Measurements from ENCODE around the gene NPAS3.

Gene NPAS3

DNA sequence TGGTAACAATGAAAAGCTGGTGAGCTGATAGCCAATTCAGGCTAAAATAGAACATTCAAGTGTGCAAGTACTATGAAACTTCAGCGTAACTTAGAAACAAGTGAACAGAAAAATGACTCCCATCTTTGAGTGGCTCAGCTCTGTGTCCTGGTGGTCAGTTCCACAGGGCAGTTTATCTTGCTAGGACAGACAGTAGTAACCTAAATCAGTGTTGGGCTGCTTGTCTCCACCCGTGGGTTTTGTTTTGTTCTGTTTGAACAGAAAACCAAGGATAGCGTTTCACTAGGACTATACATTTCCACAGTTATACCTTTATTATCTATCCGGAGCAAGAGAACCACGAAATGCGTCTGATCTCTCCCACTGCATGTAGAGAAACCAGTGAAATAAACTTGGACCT, 544.4 kb downstream of the NPAS3 start:
- TF ChIP-seq CTCF (IDR thresholded peaks at IDR 0.05; ENCODE audit: insufficient read depth, low read length) (no peak), REST (IDR thresholded peaks at IDR 0.05; ENCODE audit: insufficient replicate concordance, low read depth) (no peak), POLR2AphosphoS5 (IDR thresholded peaks at IDR 0.05; ENCODE audit: low read depth) (no peak), SPI1 (IDR thresholded peaks at IDR 0.05; ENCODE audit: borderline replicate concordance, low read depth) (no peak), GABPA (IDR thresholded peaks at IDR 0.05; ENCODE audit: low read depth) (no peak)
- no peak for DNase-seq (ENCODE audit: low read depth in 1 of 2, low spot score in 1 of 2)
- H3K27me3 ChIP-seq (ENCODE audit: insufficient read depth, poor library complexity, severe bottlenecking): peaks cover 10% of the 10 kb centered on the region
- no peak overlapping the region for H3K4me3 ChIP-seq (replicated peaks; ENCODE audit: insufficient read depth, low read length)
- H3K27ac ChIP-seq (replicated peaks): no peak overlapping the region

DNA sequence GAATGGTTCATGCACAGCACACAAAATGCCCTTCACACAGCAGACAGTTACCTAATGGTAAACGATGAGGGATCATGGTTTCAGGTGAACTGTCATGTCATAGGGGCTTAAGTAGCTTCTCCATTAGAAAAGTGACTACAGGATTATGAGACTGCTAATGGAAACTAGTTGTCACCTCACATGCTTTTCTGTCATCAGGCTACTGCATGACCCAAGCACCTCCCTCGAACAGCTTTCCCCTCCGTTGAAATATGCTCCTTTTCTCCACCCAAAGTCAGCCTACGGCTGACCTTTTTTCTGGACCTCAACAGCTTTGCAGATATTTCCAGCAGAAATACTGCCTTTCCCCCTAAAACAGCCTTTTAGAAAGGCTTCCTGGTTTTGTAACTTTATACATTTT, 544.9 kb downstream of the NPAS3 start:
- Histone ChIP-seq H3K4me3 (replicated peaks; ENCODE audit: insufficient read depth, low read length) (no peak overlapping the region), H3K27ac (replicated peaks) (no peak overlapping the region), H3K27me3 (ENCODE audit: insufficient read depth, poor library complexity, severe bottlenecking) (peaks cover 10% of the 10 kb centered on the region)
- DNase-seq (ENCODE audit: low read depth in 1 of 2, low spot score in 1 of 2): no peak
- no peak for TF ChIP-seq SPI1 (IDR thresholded peaks at IDR 0.05; ENCODE audit: borderline replicate concordance, low read depth)
- no peak for TF ChIP-seq REST (IDR thresholded peaks at IDR 0.05; ENCODE audit: insufficient replicate concordance, low read depth)
- no peak for TF ChIP-seq POLR2AphosphoS5 (IDR thresholded peaks at IDR 0.05; ENCODE audit: low read depth)
- no peak for TF ChIP-seq CTCF (IDR thresholded peaks at IDR 0.05; ENCODE audit: insufficient read depth, low read length)
- TF ChIP-seq GABPA (IDR thresholded peaks at IDR 0.05; ENCODE audit: low read depth): no peak

DNA sequence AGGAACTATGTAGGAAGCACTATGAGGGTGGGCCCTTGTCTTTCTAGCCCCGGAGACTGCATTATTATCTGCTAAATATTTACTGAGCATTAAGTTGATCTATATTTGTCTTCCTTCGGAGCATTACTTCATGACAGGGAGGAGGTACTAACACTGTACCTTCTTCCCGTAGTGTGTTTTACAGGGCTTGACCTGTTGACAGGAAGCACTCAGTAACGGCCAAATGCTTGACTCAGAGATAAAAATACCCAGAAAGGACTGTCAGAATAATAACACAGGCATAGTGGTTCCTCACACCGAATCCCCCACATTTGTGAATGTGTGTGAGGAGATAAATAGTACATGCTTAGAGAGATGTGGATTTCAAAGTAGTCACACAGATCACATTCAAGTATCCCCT, 545.6 kb downstream of the NPAS3 start:
- TF ChIP-seq POLR2AphosphoS5 (IDR thresholded peaks at IDR 0.05; ENCODE audit: low read depth) (no peak), CTCF (IDR thresholded peaks at IDR 0.05; ENCODE audit: insufficient read depth, low read length) (no peak), SPI1 (IDR thresholded peaks at IDR 0.05; ENCODE audit: borderline replicate concordance, low read depth) (no peak), GABPA (IDR thresholded peaks at IDR 0.05; ENCODE audit: low read depth) (no peak), REST (IDR thresholded peaks at IDR 0.05; ENCODE audit: insufficient replicate concordance, low read depth) (no peak)
- no peak overlapping the region for H3K27ac ChIP-seq (replicated peaks)
- no peak for DNase-seq (ENCODE audit: low read depth in 1 of 2, low spot score in 1 of 2)
- peaks cover 10% of the 10 kb centered on the region for H3K27me3 ChIP-seq (ENCODE audit: insufficient read depth, poor library complexity, severe bottlenecking)
- no peak overlapping the region for H3K4me3 ChIP-seq (replicated peaks; ENCODE audit: insufficient read depth, low read length)

Measured in HL-60 (cell line).